Activated T-cell treated with anti-CD3 and anti-CD28 coated beads, Interleukin-2, amount 50 U/mL, for 1 hour (primary cell): ENCODE results near the gene CCNT2.
"Not testable (repeated sequence)": the region's sequence is repeated elsewhere in the genome, so short reads cannot be mapped to it uniquely, and the experiment has no call there.

Source experiments
- DNase-seq: peaks from one replicate; pipeline ENCODE4 v3.0.0-alpha.2; 2020

CCNT2 gene

DNA sequence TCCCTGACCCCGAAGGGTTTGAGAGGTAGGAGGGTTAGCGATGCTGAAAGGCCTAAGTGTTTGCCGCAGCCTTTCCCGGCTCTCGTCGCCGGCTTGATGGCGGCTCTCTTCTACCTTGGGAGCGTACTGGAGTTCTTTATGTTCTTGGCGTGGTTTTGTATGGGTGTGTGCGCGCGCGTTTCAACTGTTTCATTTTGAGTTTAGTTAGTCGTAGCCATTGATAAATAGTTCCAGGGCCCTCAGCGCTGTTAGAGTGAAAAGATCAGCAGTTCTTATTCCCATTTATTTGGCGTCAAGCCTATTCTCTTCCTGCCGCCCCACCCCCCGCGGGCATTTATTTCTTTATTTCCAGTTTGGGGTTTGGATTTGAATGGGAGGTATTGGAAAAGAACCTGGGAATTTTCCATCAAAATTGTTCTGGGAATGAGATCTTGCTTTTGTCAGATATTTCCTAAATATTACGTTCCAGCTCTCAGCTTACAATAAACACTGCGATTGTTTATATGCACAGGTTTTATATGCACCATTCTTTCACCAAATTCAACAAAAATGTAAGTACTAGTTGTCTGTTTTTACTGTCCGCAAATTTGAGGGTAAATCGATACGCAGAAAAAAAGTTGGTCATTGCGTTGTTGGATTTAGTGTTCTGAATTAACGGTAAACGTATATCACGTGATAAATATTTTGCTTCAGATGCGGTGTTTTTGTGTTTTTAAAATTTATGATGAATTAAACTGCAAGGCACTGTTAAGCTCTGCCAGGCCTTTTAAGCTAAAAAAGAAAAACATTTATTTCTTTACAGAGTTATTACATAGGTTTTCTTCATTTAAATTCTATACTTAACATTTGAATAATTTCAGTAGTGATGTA lies 954 bp downstream of the CCNT2 start:
- no peak for DNase-seq

DNA sequence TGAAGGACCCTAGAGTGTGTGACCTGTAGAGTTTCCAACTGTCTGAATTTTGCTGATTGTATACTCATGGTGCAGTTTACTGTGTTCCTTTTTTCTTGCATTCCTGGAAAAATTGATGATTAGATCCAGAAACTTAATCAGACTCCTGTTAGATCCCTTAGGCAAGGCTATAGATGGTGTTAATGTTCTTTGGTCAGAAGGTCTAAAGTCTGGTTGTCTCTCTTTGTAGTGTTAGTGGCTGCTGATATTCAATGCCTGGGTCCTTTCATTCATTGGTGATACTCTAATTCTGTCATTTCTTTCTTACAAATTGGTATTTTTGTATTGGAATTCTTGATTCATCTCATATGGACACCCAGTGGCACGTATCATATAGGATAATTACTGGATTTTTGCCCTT lies 6.3 kb downstream of the CCNT2 start:
- no peak for DNase-seq

DNA sequence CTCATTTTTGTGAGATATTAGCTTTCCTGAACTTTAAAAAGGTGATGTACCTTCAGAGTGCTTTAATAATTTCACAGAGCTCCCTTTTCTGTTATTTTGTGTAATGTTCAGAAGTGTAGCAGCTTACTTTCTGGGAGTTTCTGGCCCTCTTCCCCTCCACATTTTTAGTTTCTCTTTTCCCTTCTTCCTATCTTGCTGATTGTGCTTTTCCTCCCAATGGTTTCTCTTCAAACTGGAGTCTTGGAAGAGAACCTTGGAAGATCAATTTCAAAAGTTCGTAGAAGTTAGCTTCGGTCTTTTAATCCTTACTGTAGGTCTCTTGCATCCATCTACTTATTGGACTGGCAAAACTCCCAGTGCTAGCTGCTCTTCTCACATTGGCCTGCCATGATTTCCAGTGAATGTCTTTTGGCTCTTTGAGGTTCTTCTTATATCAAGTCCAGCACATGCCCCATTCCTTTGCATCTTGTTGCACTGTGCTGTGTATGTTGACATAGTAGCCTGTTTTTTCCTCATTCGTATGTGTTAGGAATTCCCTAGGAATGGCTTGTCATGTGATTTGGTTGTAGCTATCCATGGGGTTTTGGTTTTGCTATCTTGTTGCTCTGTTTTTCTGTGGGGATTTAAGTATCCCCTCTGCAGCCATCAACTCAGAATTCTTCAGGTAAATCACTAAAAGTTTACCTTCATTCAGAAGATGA lies 7.8 kb downstream of the CCNT2 start:
- no peak for DNase-seq

DNA sequence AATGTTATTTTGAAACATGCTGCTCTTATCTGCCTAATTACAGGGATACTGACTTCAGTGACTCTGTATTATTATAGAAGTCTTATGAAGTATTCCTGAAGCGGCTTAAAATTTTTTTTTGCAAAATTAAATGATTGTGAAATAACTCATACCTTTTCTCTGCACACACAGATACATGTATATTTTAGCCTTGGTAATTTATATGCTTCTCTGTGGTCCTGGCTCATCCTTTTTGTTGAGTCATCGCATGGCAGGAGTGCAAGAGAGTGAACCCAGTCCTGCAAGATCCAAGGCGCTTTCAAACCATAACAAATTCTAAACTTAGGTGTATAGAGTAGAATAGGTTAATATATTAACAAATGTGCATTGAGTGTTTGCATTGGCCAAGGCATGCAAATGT lies 8.6 kb downstream of the CCNT2 start:
- no peak for DNase-seq

DNA sequence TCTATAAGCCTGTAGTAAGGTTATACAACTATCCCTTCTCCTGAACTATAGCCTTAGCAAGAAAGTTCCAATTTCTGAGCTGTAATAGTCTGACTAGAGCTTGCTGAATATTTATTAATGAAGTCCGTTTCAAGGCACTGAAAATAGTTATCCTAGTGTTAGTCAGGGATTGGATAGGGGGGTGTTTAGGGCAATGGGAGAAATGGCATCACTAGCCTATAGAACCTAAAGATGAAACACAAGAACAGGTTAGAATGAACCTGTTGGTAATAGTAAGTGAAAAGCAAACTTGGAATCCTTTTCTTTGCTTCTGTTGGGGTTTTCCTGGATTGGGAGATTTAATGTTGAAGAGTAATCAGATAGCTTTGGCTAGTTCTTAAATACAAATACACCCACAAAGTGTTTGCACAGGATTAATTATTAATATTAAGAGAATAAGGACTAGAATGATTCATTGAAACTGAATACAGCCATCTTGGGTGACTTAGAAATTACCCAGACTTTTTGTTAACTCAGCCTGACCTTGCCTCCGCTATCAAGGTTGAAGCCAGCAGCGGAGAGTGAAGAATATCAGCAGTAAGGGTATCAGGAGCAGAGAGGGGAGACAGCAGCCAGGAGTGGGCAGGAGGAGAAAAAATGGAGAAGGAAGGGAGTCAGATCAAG lies 14.4 kb downstream of the CCNT2 start:
- DNase-seq = no peak

DNA sequence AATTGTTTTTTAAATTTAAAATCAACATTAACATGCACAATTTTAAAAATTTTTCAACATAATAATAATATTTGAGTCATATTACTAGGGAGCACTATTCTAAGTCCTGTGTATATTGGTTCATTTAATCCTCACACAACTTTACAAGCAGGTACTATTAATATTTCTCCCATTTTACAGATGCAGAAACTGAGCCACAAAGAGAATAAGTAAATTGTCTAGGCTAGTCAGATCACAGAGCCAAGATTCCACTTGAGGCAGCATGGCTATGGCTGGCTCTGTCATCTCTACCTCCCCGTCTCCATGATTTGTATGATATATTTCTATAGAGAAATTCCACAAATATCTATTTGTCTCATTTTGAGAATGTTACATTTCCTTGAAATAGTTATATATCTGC lies 15.1 kb downstream of the CCNT2 start:
- DNase-seq = no peak

DNA sequence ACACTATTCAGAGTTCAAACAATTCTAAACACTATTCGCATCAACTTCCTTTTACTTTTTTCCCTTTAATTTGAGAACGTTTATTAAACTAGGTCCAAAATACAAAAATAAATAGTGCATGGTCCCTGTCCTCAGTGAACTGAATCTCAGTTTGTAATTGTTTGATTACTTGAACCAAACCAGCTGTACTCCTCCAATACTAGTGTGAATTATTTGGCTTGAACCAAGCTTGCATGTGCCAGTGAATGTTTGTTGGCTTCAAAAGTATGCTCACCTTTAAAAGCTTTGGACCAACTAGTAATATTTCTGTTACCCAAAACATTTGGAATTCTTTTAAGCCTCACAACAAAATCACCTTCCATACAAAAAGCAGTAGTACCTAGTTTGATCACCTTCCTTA lies 15.5 kb downstream of the CCNT2 start:
- no peak for DNase-seq

DNA sequence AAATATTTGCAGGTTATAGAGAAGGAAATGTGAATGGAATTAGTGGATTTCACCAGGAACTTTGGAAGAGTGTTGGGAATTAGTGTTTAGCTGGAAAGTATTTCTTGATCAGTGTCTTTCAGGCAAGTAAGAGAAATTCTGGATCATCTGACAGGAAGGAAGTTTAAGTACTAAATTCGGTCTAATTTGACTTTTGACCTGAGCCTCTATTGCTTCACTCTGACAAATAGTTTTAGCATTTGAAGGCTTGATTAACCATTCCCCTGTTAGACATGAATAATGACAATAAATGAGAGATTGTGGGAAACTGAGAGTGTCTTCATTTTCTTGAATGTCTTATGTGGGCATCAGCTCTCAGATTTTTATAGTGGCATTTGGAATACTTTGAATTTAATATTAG lies 16.0 kb downstream of the CCNT2 start:
- DNase-seq = no peak

DNA sequence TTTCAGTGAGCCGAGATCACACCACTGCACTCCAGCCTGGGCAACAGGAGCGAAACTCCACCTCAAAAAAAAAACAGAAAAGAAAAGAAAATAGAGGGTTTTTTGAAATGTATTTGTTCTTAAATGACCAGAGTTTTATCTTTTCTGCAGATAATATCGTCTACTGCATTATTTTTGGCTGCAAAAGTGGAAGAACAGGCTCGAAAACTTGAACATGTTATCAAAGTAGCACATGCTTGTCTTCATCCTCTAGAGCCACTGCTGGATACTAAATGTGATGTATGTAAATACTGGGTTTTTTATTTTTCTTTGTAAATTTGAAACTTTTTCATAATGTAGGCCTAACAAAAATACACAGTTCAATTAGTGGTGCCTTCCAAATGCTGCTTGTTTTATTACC lies 18.1 kb downstream of the CCNT2 start:
- no peak for DNase-seq

DNA sequence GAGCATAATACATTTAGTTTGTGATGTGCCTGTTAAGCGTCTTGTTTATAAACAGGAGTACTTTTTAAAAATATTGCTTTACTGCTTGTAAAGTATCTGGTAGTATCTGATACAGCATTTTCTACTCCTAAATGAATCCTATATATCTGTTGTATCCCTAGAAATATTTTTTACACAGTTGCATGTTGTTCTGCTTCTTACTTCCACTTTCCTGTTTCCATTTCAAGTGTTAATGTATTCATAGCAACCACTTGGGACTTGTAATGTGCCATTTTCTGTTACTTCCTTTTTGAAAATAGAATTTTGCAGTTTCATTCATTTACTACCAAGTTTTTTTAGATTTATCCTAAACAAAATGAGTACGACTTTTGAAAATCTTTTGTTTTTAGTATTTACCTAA lies 24.9 kb downstream of the CCNT2 start:
- no peak for DNase-seq

DNA sequence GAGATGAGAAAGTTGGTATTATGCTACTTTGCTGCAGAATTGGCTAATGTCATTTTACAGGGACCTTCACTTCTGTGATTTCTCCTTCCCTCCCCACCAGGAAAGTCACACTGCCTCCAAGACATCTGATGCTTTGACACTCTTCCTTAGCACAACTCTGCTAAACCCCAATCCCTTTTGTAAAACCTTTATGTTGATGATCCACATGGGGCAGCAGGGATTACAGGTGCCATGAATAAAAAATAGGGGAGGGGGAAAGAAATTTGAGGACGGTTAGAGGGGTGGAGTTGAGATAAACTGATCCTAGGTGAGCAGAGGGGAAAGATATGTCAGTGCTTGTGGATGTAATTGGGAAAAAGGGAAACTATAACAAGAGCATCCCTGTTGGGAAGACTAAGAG lies 26.4 kb downstream of the CCNT2 start:
- no peak for DNase-seq

DNA sequence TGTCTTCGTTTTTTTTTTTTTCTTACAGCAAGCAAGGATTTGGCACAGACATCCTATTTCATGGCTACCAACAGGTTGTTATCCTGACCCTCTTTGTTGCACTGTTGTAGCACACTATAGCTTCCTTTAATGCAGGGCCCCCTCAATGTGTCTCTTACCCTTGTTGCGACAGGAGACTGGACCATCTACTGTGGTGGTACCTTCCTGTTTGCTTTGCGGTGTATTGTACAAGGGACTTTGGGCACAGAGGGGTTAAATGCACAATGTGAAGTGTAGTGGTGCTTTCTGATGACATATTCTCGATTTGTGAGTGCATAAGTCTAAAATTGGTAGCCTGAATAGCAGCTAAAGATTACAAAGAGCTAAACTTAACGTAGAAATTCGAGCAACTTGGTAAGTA lies 27.5 kb downstream of the CCNT2 start:
- DNase-seq = no peak

DNA sequence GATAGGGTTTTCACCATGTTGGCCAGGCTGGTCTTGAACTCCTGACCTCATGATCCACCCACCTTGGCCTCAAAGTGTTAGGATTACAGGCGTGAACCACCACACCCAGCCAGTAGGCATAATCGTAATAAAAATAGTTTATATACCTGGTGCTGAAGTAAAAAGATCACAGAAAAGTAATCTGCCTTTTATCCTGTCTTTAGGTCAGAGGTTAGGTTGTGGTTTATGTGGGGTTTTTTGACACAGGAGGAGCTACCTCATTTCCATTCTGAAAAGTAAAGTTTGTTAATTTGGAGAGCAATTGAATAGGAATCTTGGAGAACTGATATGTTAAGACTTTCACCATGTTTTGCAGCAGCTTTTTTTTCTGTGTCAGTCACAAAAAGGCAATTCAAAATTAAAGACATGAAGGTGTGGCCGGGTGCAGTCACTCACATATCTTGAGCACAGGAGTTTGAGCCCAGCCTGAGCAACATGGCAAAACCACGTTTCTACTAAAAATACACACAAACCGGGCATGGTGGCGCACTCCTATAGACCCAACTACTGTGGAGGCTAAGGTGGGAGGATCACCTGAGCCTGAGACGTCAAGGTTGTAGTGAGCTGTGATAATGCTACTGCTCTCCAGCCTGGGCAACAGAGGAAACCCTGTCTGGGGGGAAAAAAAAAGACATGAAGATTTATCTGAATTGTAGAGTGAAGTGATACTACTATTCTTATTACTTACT lies 31.5 kb downstream of the CCNT2 start:
- no peak for DNase-seq

DNA sequence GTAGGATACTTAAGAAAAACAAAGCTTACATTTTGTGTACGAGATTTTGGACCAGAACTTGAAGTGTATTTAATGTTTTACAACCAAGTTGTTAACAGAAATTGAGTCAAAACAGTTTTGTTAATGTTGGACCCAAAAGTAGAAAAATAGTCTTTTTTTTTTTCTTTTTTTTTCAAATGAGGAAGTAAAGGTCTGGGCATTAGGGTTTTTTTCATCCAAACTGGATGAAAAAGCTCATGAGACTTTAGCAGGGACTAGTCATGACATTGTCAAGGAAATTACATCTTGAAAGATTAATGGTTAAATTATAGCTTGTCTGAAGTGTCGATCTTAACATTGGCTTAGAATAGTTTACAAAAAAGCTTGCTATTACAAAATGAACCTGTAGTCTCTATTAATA lies 32.3 kb downstream of the CCNT2 start:
- DNase-seq = no peak

DNA sequence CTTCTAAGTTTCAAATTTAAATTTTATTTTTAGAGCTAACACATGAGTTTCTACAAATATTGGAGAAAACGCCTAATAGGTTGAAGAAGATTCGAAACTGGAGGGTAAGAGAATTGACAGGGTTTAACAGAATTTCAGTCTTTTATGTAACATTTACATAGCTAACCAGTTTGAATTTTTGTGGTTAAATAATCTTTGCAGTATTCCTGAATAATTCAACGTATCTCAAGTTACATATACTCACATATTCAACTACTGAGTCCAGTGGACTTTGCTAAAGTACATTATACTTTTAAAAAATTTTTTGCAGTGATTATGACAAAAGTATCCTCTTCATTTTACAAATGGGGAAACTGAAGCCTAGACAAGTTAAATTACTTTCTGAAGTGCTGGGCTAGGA lies 34.0 kb downstream of the CCNT2 start:
- DNase-seq = no peak

DNA sequence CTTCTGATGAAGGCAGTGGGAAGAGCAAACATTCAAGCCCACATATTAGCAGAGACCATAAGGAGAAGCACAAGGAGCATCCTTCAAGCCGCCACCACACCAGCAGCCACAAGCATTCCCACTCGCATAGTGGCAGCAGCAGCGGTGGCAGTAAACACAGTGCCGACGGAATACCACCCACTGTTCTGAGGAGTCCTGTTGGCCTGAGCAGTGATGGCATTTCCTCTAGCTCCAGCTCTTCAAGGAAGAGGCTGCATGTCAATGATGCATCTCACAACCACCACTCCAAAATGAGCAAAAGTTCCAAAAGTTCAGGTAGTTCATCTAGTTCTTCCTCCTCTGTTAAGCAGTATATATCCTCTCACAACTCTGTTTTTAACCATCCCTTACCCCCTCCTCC lies 35.4 kb downstream of the CCNT2 start:
- no peak for DNase-seq

DNA sequence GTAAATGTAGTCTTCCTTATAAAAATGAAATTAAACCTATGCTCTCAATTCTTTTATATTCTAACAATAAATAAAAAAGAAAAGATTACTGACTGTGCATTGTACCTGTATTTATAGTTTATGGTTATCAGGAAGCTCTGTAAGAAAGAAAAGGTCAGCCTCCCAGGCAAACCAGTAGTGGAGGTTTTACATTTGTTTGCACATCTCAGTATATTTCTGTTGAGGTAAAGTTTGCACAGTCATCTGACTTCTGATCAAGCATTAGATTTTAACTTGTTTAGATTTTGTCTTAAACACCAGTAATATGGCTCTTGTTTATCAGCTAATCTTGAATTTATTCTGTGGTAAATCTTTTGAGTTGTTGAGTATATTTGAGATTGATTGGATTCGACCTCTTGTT lies 37.1 kb downstream of the CCNT2 start:
- no peak for DNase-seq

DNA sequence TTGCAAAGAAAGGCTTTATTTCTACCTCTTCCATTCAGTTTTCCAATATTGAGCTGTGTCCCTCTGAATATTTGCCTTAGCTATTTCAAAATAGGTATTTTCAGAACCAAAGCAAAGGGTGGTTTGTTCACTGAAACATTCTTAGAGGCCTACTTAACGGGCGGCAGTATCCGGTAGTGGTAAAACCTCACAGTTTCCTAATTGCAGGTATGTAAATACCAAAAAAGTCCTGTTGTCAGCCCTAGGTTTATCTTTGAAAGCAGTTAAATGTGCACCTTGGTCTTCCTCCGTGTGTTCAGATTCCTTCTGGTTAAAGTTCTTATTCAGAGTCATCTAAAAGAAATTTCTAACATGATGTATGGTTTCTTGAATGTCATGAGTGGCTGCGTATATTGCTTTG lies 38.9 kb downstream of the CCNT2 start:
- DNase-seq = no peak

DNA sequence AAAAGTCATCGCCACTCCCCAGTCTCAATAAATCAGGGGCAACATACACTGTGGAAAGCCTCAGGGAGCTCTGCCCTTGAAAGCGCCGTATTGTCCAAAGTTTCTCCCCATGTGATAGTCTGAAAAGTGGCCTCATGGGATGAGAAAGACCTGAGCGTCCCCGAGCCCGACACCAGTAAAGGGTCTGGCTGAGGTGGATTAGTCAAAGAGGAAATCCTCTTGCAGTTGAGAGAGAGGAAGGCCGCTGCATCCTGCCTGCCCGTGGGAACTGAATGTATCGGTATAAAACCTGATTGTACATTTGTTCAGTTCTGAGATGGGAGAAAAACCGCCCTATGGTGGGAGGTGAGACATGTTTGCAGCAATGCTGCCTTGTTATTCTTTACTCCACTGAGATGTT lies 48.5 kb downstream of the CCNT2 start:
- not testable (repeated sequence) for DNase-seq

DNA sequence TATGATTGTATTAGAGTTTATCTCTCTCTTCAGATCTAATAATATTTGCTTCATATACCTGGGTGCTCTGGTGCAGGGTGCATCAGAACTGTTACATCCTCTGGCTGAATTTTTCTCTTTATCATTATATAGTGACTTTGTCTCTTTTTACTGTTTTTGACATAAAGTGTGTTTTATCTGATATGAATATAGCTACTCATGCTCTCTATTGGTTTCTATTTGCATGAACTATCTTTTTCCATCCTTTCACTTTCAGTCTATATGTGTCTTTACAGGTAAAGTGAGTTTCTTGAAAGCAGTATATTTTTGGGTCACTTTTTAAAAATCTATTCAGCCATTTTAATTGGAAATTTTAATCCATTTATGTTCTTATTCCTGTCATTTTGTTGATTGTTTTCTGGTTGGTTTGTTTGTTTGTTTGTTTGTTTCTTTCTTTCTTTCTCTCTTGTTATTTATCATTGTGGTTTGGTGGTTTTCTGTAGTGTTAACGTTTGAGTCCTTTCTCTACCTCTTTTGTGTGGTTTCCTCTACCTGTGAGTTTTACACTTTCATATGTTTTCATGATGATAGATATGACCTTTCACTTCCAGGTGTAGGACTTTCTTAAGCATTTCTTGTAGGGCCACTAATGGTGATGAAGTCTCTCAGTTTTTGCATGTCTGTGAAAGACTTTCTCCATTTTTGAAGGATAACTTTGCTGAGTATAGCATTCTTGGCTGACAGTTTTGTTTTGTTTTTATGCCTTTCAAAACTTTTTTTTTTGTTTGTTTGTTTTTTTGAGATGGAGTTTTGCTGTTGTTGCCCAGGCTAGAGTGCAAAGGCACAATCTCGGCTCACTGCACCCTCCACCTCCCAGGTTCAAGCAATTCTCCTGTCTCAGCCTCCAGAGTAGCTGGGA lies 54.9 kb downstream of the CCNT2 start:
- no peak for DNase-seq

DNA sequence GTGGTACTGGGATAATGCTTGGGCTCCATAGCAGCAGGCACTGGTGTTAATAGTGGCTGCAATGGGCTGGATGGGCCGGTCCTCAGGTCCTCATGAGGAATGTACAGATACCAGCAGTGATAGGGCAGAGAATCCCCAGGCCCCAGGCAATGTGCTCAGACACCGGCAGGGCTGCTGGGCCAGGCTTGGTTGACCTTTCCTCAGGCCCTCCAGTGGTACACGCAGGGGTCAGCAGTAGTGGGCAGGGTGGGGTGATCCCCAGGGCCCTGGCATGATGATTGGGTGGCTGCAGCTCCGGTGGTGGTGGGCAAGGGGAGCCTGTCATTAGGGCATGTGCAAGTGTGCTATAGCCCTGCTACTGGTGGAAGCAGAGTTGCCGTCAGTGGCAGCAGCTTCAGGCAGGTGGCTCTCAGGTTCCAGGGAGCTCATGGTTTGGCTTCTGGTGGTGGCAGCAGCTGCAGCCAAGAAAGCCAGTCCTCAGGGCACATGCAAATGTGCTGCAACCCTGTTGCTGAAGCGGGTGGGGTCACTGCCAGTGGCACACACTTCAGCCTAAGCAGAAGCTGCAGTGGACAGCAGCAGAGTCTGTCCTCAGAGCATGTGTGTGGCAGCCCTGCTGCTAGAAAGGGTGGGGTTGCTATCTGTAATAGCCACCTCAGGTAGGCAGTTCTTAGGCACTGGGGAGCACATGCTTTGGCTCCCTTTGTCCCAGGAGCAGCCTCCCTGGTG lies 56.8 kb downstream of the CCNT2 start:
- DNase-seq = no peak
